Vagina (tissue), 2 donors: Measurements from ENCODE around the gene PSME1. TPM values are rescaled to one million over a fixed set of nuclear protein-coding genes. Genes with fewer than 3 reads are reported as not detected.

Experiments
- DNase-seq, 2 donors: peaks; one replicate each; pipeline ENCODE4 v3.0.0-alpha.2; 2017; ENCODE audit errors: extremely low spot score in 2 of 2
- H3K27ac ChIP-seq: fragments of 200-600 bp; sonication (generic); one replicate; pipeline ENCODE4 v1.5.1; 2019
- H3K27me3 ChIP-seq: fragments of 200-600 bp; sonication (generic); one replicate; pipeline ENCODE4 v1.5.1; 2019
- H3K36me3 ChIP-seq, 2 donors: fragments of 200-600 bp; sonication (generic); one replicate each; pipeline ENCODE4 v1.5.1; 2017 to 2019
- H3K4me1 ChIP-seq: fragments of 200-600 bp; sonication (generic); one replicate; pipeline ENCODE4 v1.5.1; 2019
- H3K4me3 ChIP-seq, 2 donors: fragments of 200-600 bp; sonication (generic); 1 replicate in 1 of 2; 2 replicates in 1 of 2; pipeline ENCODE4 v1.5.1; 2016 to 2019
- H3K9me3 ChIP-seq: fragments of 200-600 bp; sonication (generic); one replicate; pipeline ENCODE4 v1.5.1; 2019
- CTCF ChIP-seq, 3 experiments: fragments of 450-650 bp in 2 of 3; fragments of 200-600 bp in 1 of 3; sonication (generic) in 1 of 3; IDR thresholded peaks; one replicate each; pipeline ENCODE4 v1.5.1; 2017 to 2019; ENCODE audit warnings: antibody characterized with exemption in 3 of 3, mild to moderate bottlenecking in 2 of 3, moderate library complexity in 2 of 3
- POLR2A ChIP-seq, 2 donors: fragments of 450-650 bp; IDR thresholded peaks; one replicate each; pipeline ENCODE4 v1.6.1; 2017; ENCODE audit warnings: antibody characterized with exemption in 2 of 2, mild to moderate bottlenecking in 2 of 2, moderate library complexity in 2 of 2
- POLR2AphosphoS5 ChIP-seq, 2 donors: sonication (generic); formaldehyde crosslinking; IDR thresholded peaks; one replicate each; pipeline ENCODE4 v1.9.0; 2017; ENCODE audit warnings: antibody characterized with exemption in 2 of 2, mild to moderate bottlenecking in 2 of 2, low read depth in 1 of 2; ENCODE audit not compliant: insufficient read depth in 1 of 2
- intact Hi-C: fragments of 100-400 bp; cut with DNase I; formaldehyde crosslinking; loops from one replicate; pipeline ENCODE4 v1.15.1; 2023
- total RNA-seq: library from RNA; depleted of rRNA; stranded (reverse); fragments of >200 nt; gene quantifications from one replicate; pipeline ENCODE4 v1.2.3, GENCODE V29; 2016

PSME1 gene
- total RNA-seq, result 118 TPM

- H3K9me3 ChIP-seq, result no peaks in the 10 kb centered on the region
- no peak for DNase-seq
- intact Hi-C loops, result no loop called here
- peak within 1 kb of the TSS; percentile 85 for H3K27ac ChIP-seq
- H3K36me3 ChIP-seq, result peaks cover 0 to 22% of the 10 kb centered on the region in 2 donors
- peak within 1 kb of the TSS; percentile 68 to 100 for H3K4me3 ChIP-seq
- peaks cover 44% of the 10 kb centered on the region for H3K4me1 ChIP-seq
- no peak for TF ChIP-seq CTCF (IDR thresholded peaks at IDR 0.05)
- peak; percentile 34 to 85 for TF ChIP-seq POLR2AphosphoS5 (IDR thresholded peaks at IDR 0.05; ENCODE audit: insufficient read depth in 1 of 2, low read depth in 1 of 2)
- peak in 1 of 2 donors; percentile 68 for TF ChIP-seq POLR2A (IDR thresholded peaks at IDR 0.05)
- no peaks in the 10 kb centered on the region for H3K27me3 ChIP-seq
Measured at GRCh38 chr14:24135834-24136683, at the start of gene PSME1. TSS of gene PSME1 (plus strand) at chr14:24136194. CDS start at chr14:24136263, 69 bp downstream.

- Histone ChIP-seq H3K36me3 (no peaks in the 10 kb centered on the region), H3K27ac (no peak overlapping the region), H3K4me3 (no peak overlapping the region), H3K27me3 (no peaks in the 10 kb centered on the region), H3K9me3 (no peaks in the 10 kb centered on the region), H3K4me1 (no peaks in the 10 kb centered on the region)
- no peak for DNase-seq
- TF ChIP-seq POLR2A (IDR thresholded peaks at IDR 0.05), result no peak
- intact Hi-C loops, result no loop called here
Measured at GRCh38 chr14:24087004-24087403, 49.0 kb upstream of the PSME1 start.

- Histone ChIP-seq H3K9me3 (no peaks in the 10 kb centered on the region), H3K4me1 (peaks cover 2% of the 10 kb centered on the region), H3K4me3 (no peak overlapping the region), H3K27me3 (no peaks in the 10 kb centered on the region), H3K27ac (no peak overlapping the region), H3K36me3 (no peaks in the 10 kb centered on the region)
- DNase-seq, result no peak
- TF ChIP-seq POLR2AphosphoS5 (IDR thresholded peaks at IDR 0.05; ENCODE audit: insufficient read depth in 1 of 2, low read depth in 1 of 2), result no peak
- intact Hi-C loops, result no loop called here
Measured at GRCh38 chr14:24088095-24088494, 47.9 kb upstream of the PSME1 start.

DNA sequence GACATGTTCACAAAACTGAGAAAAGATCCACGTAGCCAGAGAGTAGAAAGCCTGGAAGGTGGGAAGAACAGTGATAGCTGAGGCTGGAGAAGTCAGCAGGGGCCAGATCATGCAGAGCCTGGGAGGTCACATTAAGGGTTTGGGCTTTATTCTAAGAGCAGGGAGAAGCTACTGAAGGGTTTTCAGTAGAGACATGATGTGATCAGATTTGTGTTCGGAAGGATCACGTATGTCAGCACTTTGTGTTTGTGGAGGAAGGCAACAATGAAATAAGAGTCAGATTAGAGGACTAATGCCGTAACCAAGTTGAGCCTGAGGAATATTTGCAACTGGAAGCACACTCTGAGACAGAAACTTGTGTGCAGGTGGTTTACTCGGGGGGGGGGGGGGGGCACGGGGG, 46.1 kb upstream of the PSME1 start:
- intact Hi-C loops, result loop anchor here (5.0 kb wide), 1 partner anchor 78 kb away; no protein-coding TSS in a partner anchor

GRCh38 chr14:24092110-24092504, 43.9 kb upstream of the PSME1 start:
- H3K36me3 ChIP-seq, result no peaks in the 10 kb centered on the region
- intact Hi-C loops, result loop anchor here (5.0 kb wide), 1 partner anchor 80 kb away; no protein-coding TSS in a partner anchor
- H3K9me3 ChIP-seq, result no peaks in the 10 kb centered on the region
- H3K27ac ChIP-seq, result no peak overlapping the region
- peaks cover 23% of the 10 kb centered on the region for H3K4me1 ChIP-seq
- H3K27me3 ChIP-seq, result no peaks in the 10 kb centered on the region
- H3K4me3 ChIP-seq, result no peak overlapping the region
- no peak for DNase-seq
- TF ChIP-seq CTCF (IDR thresholded peaks at IDR 0.05) (no peak), POLR2AphosphoS5 (IDR thresholded peaks at IDR 0.05; ENCODE audit: insufficient read depth in 1 of 2, low read depth in 1 of 2) (no peak), POLR2A (IDR thresholded peaks at IDR 0.05) (no peak)

More for the DNA sequence above, 46.1 kb upstream of the PSME1 start:
- DNase-seq, result no peak
- Histone ChIP-seq H3K4me1 (peaks cover 13% of the 10 kb centered on the region), H3K27me3 (no peaks in the 10 kb centered on the region), H3K27ac (no peak overlapping the region), H3K36me3 (no peaks in the 10 kb centered on the region), H3K9me3 (no peaks in the 10 kb centered on the region), H3K4me3 (no peak overlapping the region)
- no peak for TF ChIP-seq POLR2AphosphoS5 (IDR thresholded peaks at IDR 0.05; ENCODE audit: insufficient read depth in 1 of 2, low read depth in 1 of 2)

DNA sequence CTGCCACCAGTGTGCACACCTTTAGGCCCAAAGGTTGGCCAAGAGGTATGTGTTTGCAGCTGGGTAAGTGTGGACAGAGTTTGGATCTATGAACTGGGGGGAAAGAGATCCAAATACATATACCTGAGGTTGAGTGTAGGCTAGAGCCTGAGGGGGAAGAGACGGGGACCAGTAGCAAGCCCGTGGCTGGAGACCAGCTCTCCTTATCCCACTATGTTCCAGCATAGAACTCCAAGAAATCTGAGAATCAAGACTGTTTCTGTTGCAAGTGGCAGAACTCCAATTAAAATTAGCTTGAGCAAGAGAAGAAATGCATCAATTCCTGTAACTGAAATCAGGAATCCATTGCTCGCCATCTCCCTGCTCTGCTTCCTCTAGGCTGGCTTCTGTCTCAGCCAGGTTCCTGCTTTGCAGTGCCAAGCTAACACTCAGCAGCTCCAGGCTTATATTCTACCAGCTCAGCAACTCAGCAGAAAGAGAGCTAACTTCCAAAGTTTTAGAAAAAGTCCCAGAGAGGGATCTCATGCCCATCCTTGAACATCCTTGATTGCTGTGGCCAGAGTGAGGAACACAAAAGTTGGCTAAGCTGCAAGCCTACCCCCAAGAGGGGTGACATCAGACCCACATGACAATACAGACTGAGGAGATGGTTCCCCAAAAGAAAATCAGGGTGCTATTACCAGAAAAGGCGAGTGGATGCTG, 43.3 kb upstream of the PSME1 start:
- no peaks in the 10 kb centered on the region for H3K27me3 ChIP-seq
- intact Hi-C loops, result loop anchor here (5.0 kb wide), 1 partner anchor 80 kb away; no protein-coding TSS in a partner anchor
- H3K9me3 ChIP-seq, result no peaks in the 10 kb centered on the region
- peaks cover 23% of the 10 kb centered on the region for H3K4me1 ChIP-seq
- no peak overlapping the region for H3K4me3 ChIP-seq
- H3K36me3 ChIP-seq, result no peaks in the 10 kb centered on the region
- no peak for DNase-seq
- TF ChIP-seq POLR2AphosphoS5 (IDR thresholded peaks at IDR 0.05; ENCODE audit: insufficient read depth in 1 of 2, low read depth in 1 of 2) (no peak), POLR2A (IDR thresholded peaks at IDR 0.05) (no peak), CTCF (IDR thresholded peaks at IDR 0.05) (no peak)
- peak overlapping the region; percentile 93 for H3K27ac ChIP-seq
